ENCODE measurements around the gene PRPF18.

DNA sequence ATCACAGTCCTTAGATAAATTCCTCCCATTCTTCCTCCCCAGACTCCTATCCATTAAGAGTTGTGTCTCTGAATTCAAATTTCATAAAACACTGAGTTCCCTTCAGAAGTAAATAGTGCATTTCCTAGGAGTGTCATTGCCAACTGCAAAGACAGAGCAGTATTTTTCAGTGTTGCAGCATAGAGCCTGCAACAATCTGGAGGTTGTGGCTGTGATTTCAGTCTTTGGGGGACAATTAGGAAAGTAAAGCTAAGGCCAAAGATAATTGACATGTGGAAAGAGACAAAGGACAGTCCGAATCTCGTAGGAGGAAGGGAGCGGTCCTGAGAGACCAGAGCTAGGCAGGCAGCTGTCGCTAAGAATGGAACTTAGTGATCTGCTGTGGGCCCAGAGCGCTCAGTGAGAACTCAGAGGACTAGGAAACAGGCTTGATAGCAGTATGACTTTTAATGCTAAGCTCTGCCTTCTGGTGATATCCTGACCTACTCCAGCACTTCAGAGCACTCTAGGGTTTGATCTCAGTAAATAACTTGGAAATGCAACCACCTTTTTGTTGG lies 46.2 kb downstream of the PRPF18 start:
- no peak for TF ChIP-seq POLR2A (IDR thresholded peaks at IDR 0.05)
- TF ChIP-seq, protein P1, sequence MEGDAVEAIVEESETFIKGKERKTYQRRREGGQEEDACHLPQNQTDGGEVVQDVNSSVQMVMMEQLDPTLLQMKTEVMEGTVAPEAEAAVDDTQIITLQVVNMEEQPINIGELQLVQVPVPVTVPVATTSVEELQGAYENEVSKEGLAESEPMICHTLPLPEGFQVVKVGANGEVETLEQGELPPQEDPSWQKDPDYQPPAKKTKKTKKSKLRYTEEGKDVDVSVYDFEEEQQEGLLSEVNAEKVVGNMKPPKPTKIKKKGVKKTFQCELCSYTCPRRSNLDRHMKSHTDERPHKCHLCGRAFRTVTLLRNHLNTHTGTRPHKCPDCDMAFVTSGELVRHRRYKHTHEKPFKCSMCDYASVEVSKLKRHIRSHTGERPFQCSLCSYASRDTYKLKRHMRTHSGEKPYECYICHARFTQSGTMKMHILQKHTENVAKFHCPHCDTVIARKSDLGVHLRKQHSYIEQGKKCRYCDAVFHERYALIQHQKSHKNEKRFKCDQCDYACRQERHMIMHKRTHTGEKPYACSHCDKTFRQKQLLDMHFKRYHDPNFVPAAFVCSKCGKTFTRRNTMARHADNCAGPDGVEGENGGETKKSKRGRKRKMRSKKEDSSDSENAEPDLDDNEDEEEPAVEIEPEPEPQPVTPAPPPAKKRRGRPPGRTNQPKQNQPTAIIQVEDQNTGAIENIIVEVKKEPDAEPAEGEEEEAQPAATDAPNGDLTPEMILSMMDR (IDR thresholded peaks at IDR 0.05) = no peak

Data from vagina (tissue), 2 donors.